ENCODE data around the gene SUMO4.

The SUMO4 gene

GRCh38 chr6:149389509-149390297, 10.4 kb upstream of the SUMO4 start:
- DNase-seq (ENCODE audit: low spot score) (no peak), FAIRE-seq (no peak)

- FAIRE-seq = no peak
- DNase-seq (ENCODE audit: low spot score) = no peak
Measured at GRCh38 chr6:149392093-149392492, 8.0 kb upstream of the SUMO4 start.

- DNase-seq (ENCODE audit: low spot score) = no peak
- FAIRE-seq = no peak
Measured at GRCh38 chr6:149392535-149392934, 7.5 kb upstream of the SUMO4 start.

- DNase-seq (ENCODE audit: low spot score) = no peak
Measured at GRCh38 chr6:149393002-149393679, 6.9 kb upstream of the SUMO4 start.

DNA sequence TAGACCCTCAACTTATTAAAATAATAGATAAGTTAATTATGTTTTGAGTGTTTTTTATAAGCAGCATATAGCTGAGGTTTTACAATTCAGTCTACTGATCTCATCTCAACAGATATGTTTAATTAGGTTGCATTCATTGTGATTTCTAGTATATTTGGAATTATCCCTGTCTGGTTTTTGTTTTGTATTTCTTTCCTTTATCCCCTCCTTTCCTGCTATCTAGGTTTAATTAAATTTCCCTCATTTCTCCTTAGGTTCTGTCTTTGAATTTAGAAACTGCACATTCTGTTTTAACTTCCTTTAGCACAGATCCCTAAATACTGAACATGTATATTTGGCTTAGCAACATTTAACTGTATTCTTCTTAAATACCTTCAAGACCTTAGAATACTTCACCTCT, 4.9 kb upstream of the SUMO4 start:
- DNase-seq (ENCODE audit: low spot score) (no peak), FAIRE-seq (no peak)

More at GRCh38 chr6:149393002-149393679, 6.9 kb upstream of the SUMO4 start:
- no peak for FAIRE-seq

GRCh38 chr6:149397384-149397783, 2.7 kb upstream of the SUMO4 start:
- FAIRE-seq (no peak), DNase-seq (ENCODE audit: low spot score) (no peak)

GRCh38 chr6:149403534-149403933, 3.5 kb downstream of the SUMO4 start:
- FAIRE-seq = no peak
- no peak for DNase-seq (ENCODE audit: low spot score)

DNA sequence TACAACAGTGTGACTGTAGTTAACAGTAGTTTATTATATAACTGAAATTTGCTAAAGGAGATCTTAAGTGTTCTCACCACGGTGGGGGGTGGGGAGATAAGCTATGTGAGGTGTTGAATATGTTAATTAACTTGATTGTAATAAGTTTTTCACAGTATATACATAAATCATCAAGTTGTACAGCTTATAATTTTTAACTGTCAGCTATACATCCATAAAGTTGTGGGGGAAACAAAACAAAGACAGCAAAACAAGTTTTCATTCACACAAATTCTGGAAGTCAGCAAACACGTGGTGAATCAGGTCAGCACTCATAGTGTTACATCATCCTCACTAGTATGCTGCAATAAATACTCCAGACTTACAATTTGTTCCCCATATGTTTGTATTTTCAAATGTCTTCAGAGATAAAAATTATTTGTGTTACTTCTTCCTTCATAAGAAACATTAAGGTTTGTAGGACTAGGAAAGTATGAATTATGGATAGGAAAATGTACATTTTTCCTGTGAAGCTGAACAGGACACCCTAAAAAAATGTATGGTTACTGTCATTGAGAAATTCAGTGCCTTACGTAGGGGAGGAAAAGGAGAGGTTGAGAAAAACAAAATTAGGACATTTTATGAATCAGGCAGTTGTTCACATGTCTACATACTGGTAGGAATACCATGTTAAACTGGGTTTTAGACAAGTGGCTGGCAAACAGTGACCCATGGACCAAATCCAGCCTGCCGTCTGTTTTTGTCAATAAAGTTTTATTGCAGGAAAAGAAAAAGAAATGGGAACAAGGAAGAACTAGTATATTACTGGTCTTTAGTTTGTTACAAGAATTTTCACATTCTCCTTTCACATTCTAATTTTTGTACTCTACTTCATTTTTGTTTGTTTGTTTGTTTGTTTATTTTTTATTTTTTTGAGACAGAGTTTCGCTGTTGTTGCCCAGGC, 6.0 kb downstream of the SUMO4 start:
- no peak for FAIRE-seq
- DNase-seq (ENCODE audit: low spot score) = no peak

DNA sequence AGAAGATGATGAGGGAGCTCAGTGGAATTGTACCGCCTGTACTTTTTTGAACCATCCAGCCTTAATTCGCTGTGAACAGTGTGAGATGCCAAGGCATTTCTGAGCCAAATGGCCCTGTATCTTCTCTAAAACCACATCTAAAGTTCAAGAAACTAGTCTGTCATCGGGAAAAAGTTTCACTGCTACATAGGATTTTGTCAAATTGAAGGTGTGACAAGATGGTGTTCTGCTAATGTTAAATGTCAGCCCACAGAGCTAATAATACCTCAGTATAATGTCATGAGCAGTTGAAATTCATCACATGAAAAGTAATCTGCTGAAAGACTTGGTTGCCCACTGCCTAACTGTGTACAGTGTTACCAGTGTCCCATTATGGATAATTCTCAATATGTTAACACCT, 9.6 kb downstream of the SUMO4 start:
- FAIRE-seq = no peak

DNA sequence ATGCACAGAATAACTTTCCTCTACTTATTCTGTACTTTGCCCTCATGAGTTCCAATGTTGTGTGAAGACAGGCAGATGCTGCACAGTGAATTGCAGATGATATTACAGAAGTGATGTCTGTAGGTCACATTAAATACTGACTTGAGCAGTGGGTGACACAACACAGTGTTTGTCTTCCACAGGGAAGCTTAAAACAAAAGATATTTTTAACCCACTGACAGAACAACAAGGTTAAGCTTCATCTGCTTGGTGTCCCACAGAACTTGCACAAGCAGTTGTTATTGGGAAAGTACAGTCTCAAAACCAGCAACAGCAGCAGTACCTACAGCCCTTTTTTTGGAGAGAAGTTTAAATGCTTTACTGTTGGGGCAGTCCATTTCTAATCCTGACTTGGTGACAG, 10.5 kb downstream of the SUMO4 start:
- FAIRE-seq = no peak
- DNase-seq (ENCODE audit: low spot score) = no peak

More for the DNA sequence above, 9.6 kb downstream of the SUMO4 start:
- DNase-seq (ENCODE audit: low spot score) = no peak

GRCh38 chr6:149414009-149414408, 13.9 kb downstream of the SUMO4 start:
- FAIRE-seq (no peak), DNase-seq (ENCODE audit: low spot score) (no peak)

DNA sequence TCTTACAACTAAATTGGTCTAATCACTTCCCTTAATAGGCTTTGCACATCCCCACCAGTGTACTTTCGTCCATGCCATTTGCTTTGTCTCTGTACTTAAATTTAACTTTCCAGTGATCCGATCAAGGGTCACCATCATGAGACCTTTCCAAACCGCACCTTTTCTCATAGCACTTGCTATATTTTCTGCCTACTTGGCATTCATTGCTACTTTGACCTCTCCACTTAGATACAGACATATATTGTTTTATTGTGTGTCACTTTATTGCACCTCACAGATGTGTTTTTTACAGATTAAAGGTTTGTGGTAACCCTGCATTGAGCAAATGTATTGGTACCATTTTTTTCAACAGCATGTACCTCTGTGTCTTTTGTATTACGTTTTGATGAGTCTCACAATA, 14.8 kb downstream of the SUMO4 start:
- FAIRE-seq (no peak), DNase-seq (ENCODE audit: low spot score) (no peak)

DNA sequence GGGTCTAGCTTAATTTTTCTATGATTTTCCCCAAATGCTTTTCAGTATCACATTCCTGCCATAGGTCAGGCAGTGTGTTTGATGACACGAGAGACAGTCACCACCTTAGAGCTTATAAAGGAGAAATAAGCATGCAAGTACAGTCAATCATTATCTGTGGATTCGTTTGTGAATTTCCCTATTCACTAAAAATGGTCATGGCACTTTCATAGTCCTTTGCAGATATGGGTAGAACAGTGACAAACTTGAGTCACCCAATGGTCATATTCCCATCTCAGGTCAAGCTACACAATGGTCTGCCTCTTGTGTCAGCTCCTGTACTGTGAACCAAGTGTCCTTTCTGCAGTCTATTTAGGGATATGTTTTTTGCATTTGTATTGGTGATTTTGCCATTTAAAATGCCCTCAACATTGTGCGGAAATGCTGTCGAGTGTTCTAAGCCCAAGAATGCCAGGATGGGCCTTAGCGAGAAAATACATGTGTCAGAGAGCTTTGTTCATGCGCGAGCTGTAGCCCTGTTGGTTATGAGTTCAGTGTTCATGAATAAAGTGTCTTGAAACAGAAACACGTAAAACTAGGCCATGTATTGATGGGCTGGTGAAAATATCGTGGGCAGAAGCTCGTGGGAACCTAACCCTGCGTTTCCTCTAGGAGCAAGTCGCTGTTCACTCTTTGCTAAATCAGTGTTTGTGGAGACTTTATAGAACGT, 19.8 kb downstream of the SUMO4 start:
- DNase-seq (ENCODE audit: low spot score) (no peak), FAIRE-seq (no peak)

DNA sequence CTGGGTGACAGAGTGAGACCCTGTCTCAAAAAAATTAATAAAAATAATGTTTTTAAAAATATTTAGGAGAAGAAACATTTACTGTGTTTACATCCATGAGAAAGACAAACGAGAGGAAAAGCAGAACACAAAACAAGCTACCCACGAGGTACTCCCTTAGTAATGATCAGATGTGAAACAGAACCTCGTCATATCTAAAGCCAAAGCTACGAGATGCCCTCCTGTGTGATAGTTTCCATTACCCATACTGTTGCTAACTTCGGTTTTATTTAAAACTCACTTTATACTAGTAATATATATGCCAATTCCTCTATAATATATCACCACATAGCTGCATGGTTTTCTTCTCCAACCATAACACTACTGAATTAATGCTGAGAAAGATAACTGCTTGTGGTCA, 21.1 kb downstream of the SUMO4 start:
- no peak for FAIRE-seq

DNA sequence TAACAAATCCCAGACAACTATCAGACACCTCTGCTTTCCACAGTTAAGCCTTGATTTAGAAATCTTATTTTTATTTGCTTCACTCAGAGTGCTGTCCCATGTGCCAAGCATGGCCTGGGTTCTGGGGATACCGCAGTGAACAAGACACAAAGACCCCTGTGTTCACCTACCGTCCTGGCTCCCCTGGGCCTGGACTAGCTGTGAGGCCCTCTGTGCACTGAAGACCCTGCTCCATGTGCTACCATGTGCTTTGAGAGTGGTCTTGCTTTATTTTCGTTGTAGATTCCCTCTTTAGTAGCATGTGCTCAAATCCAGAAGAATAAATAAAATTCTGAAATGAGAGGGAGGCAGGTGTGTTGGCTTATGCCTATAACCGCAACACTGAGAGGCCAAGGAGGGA, 22.5 kb downstream of the SUMO4 start:
- no peak for FAIRE-seq
- DNase-seq (ENCODE audit: low spot score) = no peak

More for the DNA sequence above, 21.1 kb downstream of the SUMO4 start:
- no peak for DNase-seq (ENCODE audit: low spot score)

- FAIRE-seq (no peak), DNase-seq (ENCODE audit: low spot score) (no peak)
Measured at GRCh38 chr6:149423964-149424440, 23.9 kb downstream of the SUMO4 start.

GRCh38 chr6:149425224-149425623, 25.2 kb downstream of the SUMO4 start:
- FAIRE-seq (no peak), DNase-seq (ENCODE audit: low spot score) (no peak)

GRCh38 chr6:149425754-149426153, 25.7 kb downstream of the SUMO4 start:
- FAIRE-seq = no peak
- no peak for DNase-seq (ENCODE audit: low spot score)

DNA sequence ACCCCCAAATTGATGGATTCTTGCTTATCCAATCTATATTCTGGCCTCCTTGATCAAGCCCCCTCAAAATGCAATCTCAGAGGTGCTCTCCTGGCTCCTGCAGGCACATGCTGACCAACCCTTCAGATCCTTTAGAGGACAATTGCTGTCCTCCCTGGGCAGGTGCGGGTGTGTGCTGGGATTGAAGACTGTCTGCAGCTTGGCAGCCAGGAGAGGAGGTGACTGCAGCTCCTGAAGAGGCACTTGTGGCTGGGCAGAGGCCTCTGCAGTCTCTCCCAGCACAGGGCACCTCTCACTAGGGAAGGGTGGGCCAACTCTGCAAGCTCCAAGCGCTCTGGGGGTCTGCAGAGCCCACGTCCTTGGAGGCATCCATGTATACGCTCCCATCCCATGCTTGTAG, 28.5 kb downstream of the SUMO4 start:
- no peak for FAIRE-seq
- no peak for DNase-seq (ENCODE audit: low spot score)

GRCh38 chr6:149429427-149430360, 29.6 kb downstream of the SUMO4 start:
- DNase-seq (ENCODE audit: low spot score) = no peak
- no peak for FAIRE-seq

All from RCC 7860 (cell line).